Right lobe of liver (tissue), 6 donors: ENCODE results near the gene SLC6A18. TPM values are rescaled to one million over a fixed set of nuclear protein-coding genes. Genes with fewer than 3 reads are reported as not detected.

Source experiments
- ATAC-seq, 4 donors: fragments of 200-7000 bp; cut with Tn5 transposase; one replicate each; pipeline ENCODE4 v1.9.1; 2020; ENCODE audit warnings: mild to moderate bottlenecking in 4 of 4, moderate library complexity in 4 of 4
- DNase-seq, 3 donors: peaks; one replicate each; pipeline ENCODE4 v3.0.0-alpha.2; 2020
- H3K27ac ChIP-seq, 3 donors: fragments of 200-600 bp; one replicate each; pipeline ENCODE4 v1.8.0; 2022
- H3K27me3 ChIP-seq, 2 donors: fragments of 200-600 bp; one replicate each; pipeline ENCODE4 v1.8.0; 2022
- H3K36me3 ChIP-seq, 4 donors: fragments of 200-600 bp; sonication (generic) in 1 of 4; one replicate each; pipeline versions ENCODE4 v1.5.1 to v1.8.0; 2017 to 2022; ENCODE audit warnings: control low read depth in 1 of 4
- H3K4me1 ChIP-seq, 4 donors: fragments of 200-600 bp; sonication (generic) in 1 of 4; one replicate each; pipeline versions ENCODE4 v1.5.1 to v1.8.0; 2017 to 2022; ENCODE audit warnings: control low read depth in 1 of 4
- H3K4me3 ChIP-seq, 3 donors: fragments of 200-600 bp; one replicate each; pipeline ENCODE4 v1.8.0; 2022
- H3K9me3 ChIP-seq, 4 donors: fragments of 200-600 bp; sonication (generic) in 1 of 4; one replicate each; pipeline versions ENCODE4 v1.5.1 to v1.8.0; 2017 to 2022; ENCODE audit warnings: control low read depth in 1 of 4
- POLR2A ChIP-seq: fragments of 450-650 bp; IDR thresholded peaks from one replicate; pipeline ENCODE4 v1.6.1; 2017; ENCODE audit warnings: antibody characterized with exemption, mild to moderate bottlenecking
- WGBS: methylation state at CpG from one replicate; pipeline ENCODE4 v1.1.6; 2018; ENCODE audit warnings: low coverage, low lambda C conversion rate; ENCODE audit not compliant: insufficient coverage; ENCODE audit errors: missing lambda C conversion rate; 5-methylcytosine and 5-hydroxymethylcytosine counted together
- intact Hi-C, 2 donors: fragments of 100-400 bp; cut with DNase I; formaldehyde crosslinking; loops; one replicate each; pipeline versions ENCODE4 v1.11.2 to v1.14.1; 2022
- total RNA-seq, 6 experiments: library from RNA; depleted of rRNA in 2 of 6; stranded (reverse); fragments of >200 nt in 2 of 6; fragmentation: NEBNext Ultra II Directional in 3 of 6; extraction: Animal tissue kit (Norgen Biotek cat#: 25700) in 3 of 6; gene quantifications; one replicate each; pipeline versions ENCODE4 v1.1.0 to v1.2.4, GENCODE V29; 2016 to 2023
- TF ChIP-seq, protein P1 (sequence below), 4 donors: fragments of 200-600 bp in 3 of 4; fragments of 450-650 bp in 1 of 4; IDR thresholded peaks; one replicate each; pipeline versions ENCODE4 v1.5.1 to v1.8.0; 2016 to 2022; ENCODE audit warnings: antibody characterized with exemption in 4 of 4, mild to moderate bottlenecking in 2 of 4
- donor health status: DM: no; HTN: yes; CAD: no.
- donor health status: DM: no; HTN: no; CAD: no.
- donor health status: DM: no; HTN: no; CAD: no.
- donor health status: DM: no; HTN: yes; CAD: no.
- donor health status: DM: no; HTN: yes; CAD: no.

Gene SLC6A18
- total RNA-seq, 6 experiments from 2014 or later, result not detected

DNA sequence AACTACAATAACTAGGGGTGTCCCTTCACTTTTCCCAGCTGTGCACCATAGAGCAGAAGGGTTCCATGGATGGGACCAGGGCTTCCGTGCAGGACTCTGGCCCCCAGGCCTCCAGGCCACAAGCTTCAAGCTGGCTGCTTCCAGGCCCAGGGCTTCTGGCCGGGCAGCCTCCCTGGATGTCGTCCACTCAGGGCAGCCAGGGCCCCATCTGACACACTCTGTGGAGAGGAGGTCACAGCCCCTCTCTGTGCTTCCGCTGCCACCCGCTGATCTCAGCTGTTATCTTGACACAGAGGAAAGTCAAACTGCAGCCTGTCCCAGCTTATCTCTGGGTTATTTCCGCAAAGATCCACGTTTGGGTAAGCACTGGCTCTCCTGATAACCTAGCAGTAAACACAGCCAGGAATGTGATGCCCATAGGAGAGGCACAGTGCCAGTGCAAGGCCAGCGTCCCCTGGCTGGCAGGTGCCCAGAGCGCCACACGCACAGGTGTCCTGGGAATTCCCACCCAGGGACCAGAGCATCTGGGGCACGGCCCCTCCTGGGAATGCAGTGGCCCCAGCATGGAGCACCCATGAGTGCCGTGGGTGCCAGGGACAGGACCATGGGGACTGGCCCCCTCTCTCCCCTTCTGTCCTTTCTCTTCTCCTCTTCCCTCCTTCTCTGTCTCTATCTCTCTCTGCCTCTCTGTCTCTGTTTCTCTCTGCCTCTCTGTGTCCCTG is 39.4 kb upstream of the SLC6A18 start:
- WGBS, result 8% methylated on average over 7 of the region's 12 CpGs
- Histone ChIP-seq H3K4me1 (peaks cover 0 to 58% (median 27%) of the 10 kb centered on the region in 4 donors), H3K27me3 (no peaks in the 10 kb centered on the region), H3K4me3 (no peak overlapping the region), H3K36me3 (no peaks in the 10 kb centered on the region), H3K27ac (peak overlapping the region in 2 of 3 donors; percentile 45 to 95), H3K9me3 (no peaks in the 10 kb centered on the region)
- intact Hi-C loops, result loop anchor here in 1 of 2 donors (10.0 kb wide), 1 partner anchor 149 kb away; no protein-coding TSS in a partner anchor
- DNase-seq (peak; percentile 89 to 95 (median 95)), ATAC-seq (peak; percentile 71 to 80 (median 74))
- TF ChIP-seq POLR2A, result peak; percentile 53
- TF ChIP-seq, protein P1, sequence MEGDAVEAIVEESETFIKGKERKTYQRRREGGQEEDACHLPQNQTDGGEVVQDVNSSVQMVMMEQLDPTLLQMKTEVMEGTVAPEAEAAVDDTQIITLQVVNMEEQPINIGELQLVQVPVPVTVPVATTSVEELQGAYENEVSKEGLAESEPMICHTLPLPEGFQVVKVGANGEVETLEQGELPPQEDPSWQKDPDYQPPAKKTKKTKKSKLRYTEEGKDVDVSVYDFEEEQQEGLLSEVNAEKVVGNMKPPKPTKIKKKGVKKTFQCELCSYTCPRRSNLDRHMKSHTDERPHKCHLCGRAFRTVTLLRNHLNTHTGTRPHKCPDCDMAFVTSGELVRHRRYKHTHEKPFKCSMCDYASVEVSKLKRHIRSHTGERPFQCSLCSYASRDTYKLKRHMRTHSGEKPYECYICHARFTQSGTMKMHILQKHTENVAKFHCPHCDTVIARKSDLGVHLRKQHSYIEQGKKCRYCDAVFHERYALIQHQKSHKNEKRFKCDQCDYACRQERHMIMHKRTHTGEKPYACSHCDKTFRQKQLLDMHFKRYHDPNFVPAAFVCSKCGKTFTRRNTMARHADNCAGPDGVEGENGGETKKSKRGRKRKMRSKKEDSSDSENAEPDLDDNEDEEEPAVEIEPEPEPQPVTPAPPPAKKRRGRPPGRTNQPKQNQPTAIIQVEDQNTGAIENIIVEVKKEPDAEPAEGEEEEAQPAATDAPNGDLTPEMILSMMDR (IDR thresholded peaks at IDR 0.05), result peak in 1 of 4 donors; percentile 35

DNA sequence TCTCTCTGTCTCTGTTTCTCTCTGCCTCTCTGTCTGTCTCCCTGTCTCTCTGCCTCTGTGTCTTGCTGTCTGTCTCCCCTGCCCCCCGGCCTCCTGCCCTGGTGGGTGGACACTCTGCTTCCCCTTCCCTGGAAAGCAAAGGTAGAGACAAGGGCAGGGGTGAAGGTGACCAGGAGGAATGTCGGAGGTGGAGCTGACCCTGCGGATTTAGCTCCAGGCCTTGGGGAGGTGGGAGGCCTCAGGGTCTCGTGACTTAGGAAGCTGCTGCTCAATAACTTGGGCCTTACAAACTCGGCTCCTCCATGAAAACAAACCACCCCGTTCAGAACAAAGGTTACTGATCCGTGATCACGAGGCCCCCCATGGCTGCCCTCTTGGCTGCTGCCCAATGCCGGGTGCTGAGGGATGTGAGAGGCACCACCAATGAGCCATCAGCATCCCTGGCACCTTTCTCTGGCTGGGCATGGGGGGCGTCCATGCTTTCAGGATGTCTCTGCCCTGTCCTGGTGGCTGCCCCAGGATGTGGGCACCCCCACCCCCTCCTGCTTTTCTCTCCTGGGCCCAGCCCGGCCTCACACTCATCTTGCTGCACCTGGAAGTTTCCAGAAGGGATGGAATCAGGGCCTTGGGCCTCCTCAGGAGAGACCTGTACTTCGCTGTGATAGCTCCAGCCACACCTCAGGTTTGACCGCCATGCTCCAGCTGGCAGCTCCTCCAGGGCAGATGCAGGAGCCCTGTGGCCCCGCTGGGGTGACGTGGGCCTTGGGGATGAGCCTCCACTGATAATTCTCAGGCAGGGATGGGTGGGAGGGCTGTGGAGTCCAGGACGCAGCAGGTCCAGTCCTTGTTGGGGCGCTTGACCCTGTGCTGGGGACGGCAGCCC is 38.6 kb upstream of the SLC6A18 start:
- H3K27me3 ChIP-seq, result no peaks in the 10 kb centered on the region
- peak in 1 of 3 donors; percentile 53 for DNase-seq
- H3K4me1 ChIP-seq, result peaks cover 0 to 51% (median 23%) of the 10 kb centered on the region in 4 donors
- WGBS, result 37% methylated on average over 7 of the region's 18 CpGs
- H3K4me3 ChIP-seq, result no peak overlapping the region
- TF ChIP-seq, protein P1 (IDR thresholded peaks at IDR 0.05), result no peak
- TF ChIP-seq POLR2A, result no peak
- intact Hi-C loops, result loop anchor here in 1 of 2 donors (10.0 kb wide), 1 partner anchor 148 kb away; no protein-coding TSS in a partner anchor
- no peaks in the 10 kb centered on the region for H3K36me3 ChIP-seq
- no peaks in the 10 kb centered on the region for H3K9me3 ChIP-seq
- no peak for ATAC-seq
- peak overlapping the region in 2 of 3 donors; percentile 42 to 95 for H3K27ac ChIP-seq

DNA sequence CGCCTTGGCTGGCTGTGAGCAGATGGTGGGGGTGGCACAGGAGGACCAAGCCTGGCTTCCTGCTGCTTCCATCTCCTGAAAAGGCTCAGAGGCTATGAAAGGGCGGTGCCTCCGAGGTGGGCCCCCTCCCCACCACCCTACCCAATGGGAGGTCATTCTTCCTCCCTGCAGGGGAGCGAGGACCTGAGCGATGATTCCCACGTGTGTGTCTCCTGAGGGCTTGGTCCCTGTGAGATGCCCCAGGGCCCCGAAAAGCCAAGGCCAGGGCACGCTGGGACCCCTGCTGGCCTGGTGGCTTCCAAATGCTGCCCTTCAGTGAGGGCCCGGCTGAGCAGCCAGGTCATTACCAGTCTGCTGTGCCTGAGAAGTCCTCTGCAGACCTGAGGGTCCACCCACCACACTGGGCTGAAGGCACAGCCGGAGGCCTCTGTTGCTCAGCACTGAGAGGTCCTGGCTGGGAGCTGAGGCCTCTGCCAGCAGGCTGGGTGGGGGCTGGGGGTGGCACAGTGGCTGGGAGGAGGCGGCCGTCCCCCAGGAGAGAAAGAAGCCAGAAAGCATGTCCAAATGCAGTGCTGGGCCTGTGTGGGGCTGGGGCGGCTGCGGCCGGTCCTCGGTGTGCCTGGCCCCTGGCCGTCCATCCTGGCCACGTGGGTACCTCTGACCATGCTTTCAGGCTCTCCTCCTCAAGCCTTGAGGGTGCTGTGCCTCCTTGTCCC is 37.8 kb upstream of the SLC6A18 start:
- no peak for ATAC-seq
- DNase-seq, result peak in 2 of 3 donors; percentile 14 to 46
- Histone ChIP-seq H3K4me1 (peaks cover 0 to 43% (median 19%) of the 10 kb centered on the region in 4 donors), H3K4me3 (no peak overlapping the region), H3K27ac (no peak overlapping the region), H3K27me3 (no peaks in the 10 kb centered on the region), H3K9me3 (no peaks in the 10 kb centered on the region), H3K36me3 (no peaks in the 10 kb centered on the region)
- TF ChIP-seq, protein P1 (IDR thresholded peaks at IDR 0.05), result no peak
- intact Hi-C loops, result loop anchor here in 1 of 2 donors (10.0 kb wide), 1 partner anchor 147 kb away; no protein-coding TSS in a partner anchor
- WGBS, result no CpG with 5 or more reads among the region's 18 CpGs

DNA sequence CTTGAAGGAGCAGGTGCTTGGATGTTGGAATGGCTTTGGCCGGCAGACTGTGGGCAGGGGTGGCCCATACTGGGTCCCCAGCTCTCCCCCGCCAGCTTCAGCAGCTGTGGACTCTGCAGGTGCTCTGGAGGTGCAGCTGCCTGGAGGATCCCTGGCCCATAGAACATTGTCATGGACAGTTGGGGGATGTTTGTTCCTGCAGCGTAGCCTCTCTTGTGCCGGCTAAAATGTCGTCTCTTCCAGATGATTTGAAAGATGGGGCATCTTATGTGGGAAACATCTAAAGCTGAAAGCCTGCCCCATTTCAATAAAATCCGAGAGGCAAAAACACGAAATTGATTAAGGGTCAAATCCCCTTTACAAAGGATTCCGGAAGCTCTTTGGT is 37.2 kb upstream of the SLC6A18 start:
- H3K27ac ChIP-seq, result no peak overlapping the region
- TF ChIP-seq POLR2A, result no peak
- TF ChIP-seq, protein P1 (IDR thresholded peaks at IDR 0.05), result no peak
- no peak for ATAC-seq
- no peak for DNase-seq
- H3K4me3 ChIP-seq, result no peak overlapping the region
- H3K9me3 ChIP-seq, result no peaks in the 10 kb centered on the region
- WGBS, result 91% methylated on average over 7 of the region's 8 CpGs
- no peaks in the 10 kb centered on the region for H3K36me3 ChIP-seq
- no peaks in the 10 kb centered on the region for H3K27me3 ChIP-seq
- intact Hi-C loops, result loop anchor here in 1 of 2 donors (10.0 kb wide), 1 partner anchor 147 kb away; no protein-coding TSS in a partner anchor
- H3K4me1 ChIP-seq, result peaks cover 0 to 37% (median 18%) of the 10 kb centered on the region in 4 donors
